ENCODE measurements around the gene PRKACA. TPM values are rescaled to one million over a fixed set of nuclear protein-coding genes. Genes with fewer than 3 reads are reported as not detected.

Gene PRKACA
- 18.8 and 28.6 TPM in 2 replicates for total RNA-seq

DNA sequence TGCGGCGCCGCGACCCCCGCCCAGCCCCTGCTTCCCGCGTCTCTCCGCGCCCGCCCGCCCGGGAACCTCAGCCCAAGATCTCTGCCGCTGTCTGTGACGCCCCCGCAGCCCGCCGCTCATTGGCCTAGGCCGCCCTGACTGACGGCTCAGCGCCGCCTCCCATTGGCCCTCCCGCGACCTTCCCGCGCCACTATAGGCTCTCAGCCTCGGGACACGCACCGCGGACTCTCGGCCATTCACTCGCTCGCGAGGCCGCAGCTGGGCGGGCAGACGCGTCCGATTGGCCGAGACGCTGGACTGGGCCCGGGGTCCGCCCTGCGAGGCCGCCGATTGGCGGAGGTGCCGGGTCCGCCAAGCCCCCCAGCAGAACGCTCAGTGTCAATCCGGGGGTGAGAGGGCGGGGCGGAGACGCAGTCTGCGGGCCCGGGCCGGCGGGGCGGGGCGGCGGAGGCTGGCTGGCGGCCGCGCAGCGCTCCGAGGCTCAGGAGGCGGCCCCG lies at the start of gene PRKACA:
Gene PRKACA (minus strand): TSS at position 95 of the 497 bp plus-strand sequence. CDS start 215 bp downstream, outside the sequence.

GRCh38 chr19:14136509-14137281 lies 19.1 kb upstream of the PRKACA start, which contains the start of gene ASF1B:
Gene ASF1B (minus strand): TSS chr19:14136589. CDS start chr19:14136456, 133 bp downstream.

DNA sequence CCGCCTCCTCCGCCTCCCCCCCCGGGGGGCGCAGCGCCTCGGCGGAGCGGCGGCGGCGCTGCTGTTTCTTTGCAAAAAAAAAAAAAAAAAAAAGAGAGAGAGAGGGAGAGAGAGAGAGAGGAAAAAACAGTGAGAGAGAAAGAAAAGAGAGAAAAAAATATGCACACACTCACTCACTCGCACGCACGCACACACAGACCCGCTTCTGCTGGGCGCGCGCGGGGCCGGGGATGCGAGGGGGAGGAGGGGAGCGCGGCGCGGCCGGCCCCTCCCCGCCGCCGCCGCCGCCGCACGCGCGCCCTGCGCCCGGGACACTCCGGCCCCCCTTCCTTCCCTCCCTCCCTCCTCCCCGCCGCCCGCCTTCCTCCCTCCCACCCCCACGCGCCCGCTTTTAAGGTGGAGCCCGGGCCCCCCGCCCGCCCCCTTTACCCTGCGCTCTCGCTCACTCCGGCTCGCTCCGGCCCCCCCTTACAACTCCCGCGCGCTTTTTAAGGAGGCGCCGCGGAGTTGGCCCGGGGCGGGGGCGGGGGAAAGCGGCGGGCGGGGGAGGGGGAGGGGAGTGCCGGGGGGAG lies 27.0 kb downstream of the PRKACA start, which contains the start of gene SAMD1:
Gene SAMD1 (minus strand): TSS at position 243 of the 572 bp plus-strand sequence.

DNA sequence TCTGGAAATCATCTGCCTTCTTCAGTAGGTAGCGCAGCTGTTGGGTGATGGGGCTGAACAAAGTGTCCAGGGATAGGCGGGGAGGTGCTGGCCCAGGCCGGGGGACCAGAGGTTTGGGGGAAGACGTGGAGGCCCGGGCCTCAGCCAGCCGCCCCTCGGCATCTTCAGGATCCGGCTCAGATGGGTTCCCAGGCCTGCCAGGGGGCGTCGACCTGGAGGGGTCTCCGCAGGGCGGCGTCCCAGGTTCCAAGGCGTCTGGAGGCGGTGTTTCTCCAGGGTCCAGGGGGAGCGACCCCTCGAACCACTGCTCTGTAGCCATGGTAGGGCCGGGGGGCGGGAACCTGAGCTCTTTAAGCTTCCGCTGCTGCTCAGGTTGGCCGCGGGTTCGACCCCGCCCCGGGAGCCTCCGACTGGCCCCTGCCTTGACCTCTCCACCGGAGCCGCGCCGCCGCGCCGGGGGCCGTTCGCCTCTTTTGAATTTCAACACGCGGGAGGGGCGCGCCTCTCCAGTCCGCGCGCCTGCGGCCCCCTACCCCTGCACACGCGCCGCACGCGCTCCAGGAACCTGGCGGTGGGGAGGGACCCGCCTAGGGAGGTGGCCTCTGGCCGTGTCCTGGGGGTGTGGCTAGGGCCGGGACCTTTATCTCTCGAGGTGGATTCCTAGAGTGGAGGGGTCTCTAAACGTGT lies 32.1 kb downstream of the PRKACA start, which contains the start of gene C19orf67:
Gene C19orf67 (minus strand): TSS at position 475 of the 687 bp plus-strand sequence. CDS start 156 bp downstream, at position 319.

GRCh38 chr19:14072535-14073260 lies 44.9 kb downstream of the PRKACA start, which contains the start of gene MISP3:
Gene MISP3 (plus strand): TSS chr19:14072786. CDS start chr19:14073310, 524 bp downstream.

DNA sequence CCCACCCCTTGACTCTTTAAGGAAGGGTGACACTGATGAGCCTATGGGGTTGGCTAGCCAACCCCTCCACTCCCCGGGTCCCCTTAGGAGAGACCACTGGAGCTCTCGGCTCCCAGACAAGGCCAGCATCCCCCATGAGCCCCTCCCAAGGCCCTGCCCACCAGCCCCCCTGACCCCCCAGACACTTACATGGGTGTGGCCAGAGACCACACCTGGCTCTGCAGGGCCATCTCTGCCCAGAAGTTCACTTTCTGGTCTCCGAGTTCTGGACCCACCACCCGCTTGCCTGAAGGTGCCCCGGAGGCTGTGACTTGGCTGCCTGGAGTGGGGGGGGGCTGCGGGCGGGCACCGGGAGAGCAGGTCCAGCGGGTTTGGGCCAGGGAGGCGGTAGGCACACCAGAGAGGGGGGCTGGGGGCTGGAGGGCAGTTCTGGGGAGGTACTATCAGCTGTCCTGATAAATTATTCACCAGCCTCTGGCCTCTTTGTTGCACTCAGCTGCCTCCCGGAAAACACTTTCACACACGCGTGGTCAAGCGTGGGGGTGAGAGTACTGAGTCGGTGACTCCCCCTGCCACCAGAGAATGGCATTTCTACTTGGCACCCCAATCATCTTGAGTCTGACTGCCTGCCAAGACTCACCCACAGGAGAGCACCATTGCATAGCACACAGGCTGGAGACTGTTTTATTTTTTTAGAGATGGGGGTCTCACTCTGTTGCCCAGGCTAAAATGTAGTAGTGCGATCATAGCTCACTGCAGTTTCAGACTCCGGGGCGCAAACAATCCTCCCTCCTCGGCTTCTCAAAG lies 55.6 kb downstream of the PRKACA start, which contains the start of gene PALM3:
Gene PALM3 (minus strand): TSS at position 326 of the 807 bp plus-strand sequence. CDS start 96 bp downstream, at position 230.

Other genes with a start within 250 kb of the PRKACA start
- 0.96 TPM in 1 of 2 replicates, not detected in the other for gene NANOS3, start 240.6 kb downstream of the PRKACA start, total RNA-seq
- gene BRME1, start 211.6 kb downstream of the PRKACA start, total RNA-seq: under 0.01 TPM in 1 of 2 replicates, not detected in the other
- gene CC2D1A, start 211.6 kb downstream of the PRKACA start, total RNA-seq: 9.6 and 10.9 TPM in 2 replicates
- 0.21 and 0.72 TPM in 2 replicates for gene PODNL1, start 179.3 kb downstream of the PRKACA start, total RNA-seq
- gene DCAF15, start 165.3 kb downstream of the PRKACA start, total RNA-seq: 4.0 and 7.0 TPM in 2 replicates
- gene RFX1, start 111.4 kb downstream of the PRKACA start, total RNA-seq: 1.2 and 1.9 TPM in 2 replicates
- not detected in 2 replicates for gene RLN3, start 89.6 kb downstream of the PRKACA start, total RNA-seq
- gene IL27RA, start 86.0 kb downstream of the PRKACA start, total RNA-seq: 1.3 and 8.7 TPM in 2 replicates
- gene PALM3, start 55.7 kb downstream of the PRKACA start, total RNA-seq: not detected in 2 replicates
- 0.64 and 0.72 TPM in 2 replicates for gene MISP3, start 45.0 kb downstream of the PRKACA start, total RNA-seq
- gene C19orf67, start 32.0 kb downstream of the PRKACA start, total RNA-seq: 0.48 TPM in 1 of 2 replicates, not detected in the other
- gene SAMD1, start 27.0 kb downstream of the PRKACA start, total RNA-seq: 23.1 and 43.7 TPM in 2 replicates
- 1.7 TPM in 1 of 2 replicates, not detected in the other for gene ASF1B, start 18.8 kb upstream of the PRKACA start, total RNA-seq
- gene ADGRL1, start 88.4 kb upstream of the PRKACA start, total RNA-seq: 2.8 and 4.1 TPM in 2 replicates

Data from tracheal epithelial cell (primary cell).